ENCODE results near the gene PCAT7.
"Not testable (repeated sequence)": the region's sequence is repeated elsewhere in the genome, so short reads cannot be mapped to it uniquely, and the experiment has no call there.

The PCAT7 gene

DNA sequence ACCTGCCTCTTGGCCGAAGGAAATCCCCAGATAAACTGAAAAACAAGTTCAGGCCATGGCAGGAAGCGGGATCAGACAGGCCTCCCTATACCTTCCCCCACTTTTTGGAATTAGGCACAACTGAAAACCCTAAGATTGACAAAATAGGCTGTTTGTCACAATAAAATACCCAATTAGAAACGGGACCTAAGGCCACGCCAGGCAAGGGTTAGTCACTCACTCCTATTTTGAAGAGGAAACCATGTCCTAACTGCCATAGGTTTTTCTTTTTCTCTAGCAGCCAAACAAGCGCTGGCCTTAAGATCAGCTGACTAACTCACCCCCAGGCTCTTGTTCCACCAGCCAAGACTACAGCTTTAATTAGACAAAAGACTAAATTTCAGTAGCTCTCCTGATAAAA is 26.8 kb downstream of the PCAT7 start:
- TF ChIP-seq, protein P1, sequence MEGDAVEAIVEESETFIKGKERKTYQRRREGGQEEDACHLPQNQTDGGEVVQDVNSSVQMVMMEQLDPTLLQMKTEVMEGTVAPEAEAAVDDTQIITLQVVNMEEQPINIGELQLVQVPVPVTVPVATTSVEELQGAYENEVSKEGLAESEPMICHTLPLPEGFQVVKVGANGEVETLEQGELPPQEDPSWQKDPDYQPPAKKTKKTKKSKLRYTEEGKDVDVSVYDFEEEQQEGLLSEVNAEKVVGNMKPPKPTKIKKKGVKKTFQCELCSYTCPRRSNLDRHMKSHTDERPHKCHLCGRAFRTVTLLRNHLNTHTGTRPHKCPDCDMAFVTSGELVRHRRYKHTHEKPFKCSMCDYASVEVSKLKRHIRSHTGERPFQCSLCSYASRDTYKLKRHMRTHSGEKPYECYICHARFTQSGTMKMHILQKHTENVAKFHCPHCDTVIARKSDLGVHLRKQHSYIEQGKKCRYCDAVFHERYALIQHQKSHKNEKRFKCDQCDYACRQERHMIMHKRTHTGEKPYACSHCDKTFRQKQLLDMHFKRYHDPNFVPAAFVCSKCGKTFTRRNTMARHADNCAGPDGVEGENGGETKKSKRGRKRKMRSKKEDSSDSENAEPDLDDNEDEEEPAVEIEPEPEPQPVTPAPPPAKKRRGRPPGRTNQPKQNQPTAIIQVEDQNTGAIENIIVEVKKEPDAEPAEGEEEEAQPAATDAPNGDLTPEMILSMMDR (IDR thresholded peaks at IDR 0.05; ENCODE audit: extremely low read depth, missing control alignments): no peak
- DNase-seq (ENCODE audit: low spot score): no peak

DNA sequence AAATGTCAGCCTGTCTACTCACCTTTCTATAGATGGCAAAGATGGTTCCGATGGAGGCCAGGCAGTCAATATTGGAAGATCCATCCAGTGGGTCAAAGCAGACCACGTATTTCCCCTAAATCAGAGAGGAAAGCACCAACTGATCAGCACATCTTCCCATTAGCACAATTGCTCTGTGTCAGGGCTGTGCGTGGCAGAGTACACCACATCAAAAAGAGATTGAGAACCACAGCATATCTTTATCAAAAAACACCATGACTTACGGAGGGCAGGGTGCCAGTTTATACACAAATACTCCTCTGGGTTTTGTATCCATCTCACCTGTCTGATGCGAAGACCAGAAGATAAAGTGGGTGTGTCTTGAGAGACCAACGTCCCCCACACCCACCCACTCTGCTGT is 29.7 kb downstream of the PCAT7 start:
- no peak for DNase-seq (ENCODE audit: low spot score)
- TF ChIP-seq, protein P1 (IDR thresholded peaks at IDR 0.05; ENCODE audit: extremely low read depth, missing control alignments): no peak

DNA sequence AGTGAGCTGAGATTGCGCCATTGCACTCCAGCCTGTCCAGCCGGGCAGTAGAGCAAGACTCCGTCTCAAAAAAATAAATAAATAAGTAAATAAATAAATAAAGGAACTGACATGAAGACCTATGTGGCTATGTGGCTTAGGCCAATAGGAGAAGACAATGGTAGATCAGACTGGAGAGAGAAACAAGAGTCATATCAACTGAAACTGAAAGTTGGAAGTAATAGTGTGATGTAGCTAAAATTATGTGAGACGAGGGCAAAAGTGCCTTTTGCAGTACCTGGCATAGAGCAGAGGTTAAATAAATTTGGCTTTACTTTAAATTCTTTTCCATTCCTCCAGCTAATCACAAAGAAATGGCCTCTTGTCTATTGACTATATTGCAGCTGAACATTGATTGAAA is 31.4 kb downstream of the PCAT7 start:
- no peak for DNase-seq (ENCODE audit: low spot score)
- TF ChIP-seq, protein P1 (IDR thresholded peaks at IDR 0.05; ENCODE audit: extremely low read depth, missing control alignments): no peak

DNA sequence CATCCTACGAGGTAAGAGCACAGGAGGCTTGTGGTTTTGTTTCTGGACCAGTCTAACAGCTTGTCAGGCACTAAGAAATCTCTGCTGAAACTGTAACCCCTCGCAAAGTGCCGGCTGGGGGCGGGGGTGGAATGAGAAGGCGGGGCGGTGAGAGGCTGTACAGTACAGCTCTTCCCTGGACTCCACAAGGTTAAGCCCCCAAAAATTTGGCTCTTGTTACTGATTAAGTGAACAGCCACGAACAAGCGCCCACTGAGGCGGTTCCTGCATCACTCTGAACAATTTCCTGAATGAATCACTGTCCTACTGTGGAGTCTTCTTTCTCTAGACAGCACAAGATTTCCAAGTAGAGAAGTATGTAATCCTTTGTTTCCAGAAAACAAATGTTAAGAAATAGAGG is 31.9 kb downstream of the PCAT7 start:
- TF ChIP-seq, protein P1 (IDR thresholded peaks at IDR 0.05; ENCODE audit: extremely low read depth, missing control alignments): no peak
- DNase-seq (ENCODE audit: low spot score): no peak

DNA sequence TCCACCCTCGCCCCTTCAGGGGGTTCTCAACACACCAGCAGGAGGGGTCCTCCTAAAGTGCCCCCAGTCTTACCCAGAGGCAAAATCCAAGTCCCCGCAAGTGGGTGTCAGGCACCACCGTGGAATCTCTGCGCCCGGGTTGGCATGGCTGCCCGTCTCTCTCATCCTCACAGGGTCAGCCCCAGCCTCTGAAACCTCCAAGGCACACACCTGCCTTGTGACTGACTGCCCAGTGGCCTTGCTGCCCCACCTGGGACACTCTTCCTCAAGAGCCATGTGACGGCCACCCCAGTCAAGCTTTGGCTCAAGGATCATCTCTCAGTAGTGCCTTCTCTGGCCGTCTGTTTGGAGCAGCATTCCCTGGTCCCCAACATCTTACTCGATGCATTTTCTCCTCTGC is 33.8 kb downstream of the PCAT7 start:
- TF ChIP-seq, protein P1 (IDR thresholded peaks at IDR 0.05; ENCODE audit: extremely low read depth, missing control alignments): no peak
- no peak for DNase-seq (ENCODE audit: low spot score)

DNA sequence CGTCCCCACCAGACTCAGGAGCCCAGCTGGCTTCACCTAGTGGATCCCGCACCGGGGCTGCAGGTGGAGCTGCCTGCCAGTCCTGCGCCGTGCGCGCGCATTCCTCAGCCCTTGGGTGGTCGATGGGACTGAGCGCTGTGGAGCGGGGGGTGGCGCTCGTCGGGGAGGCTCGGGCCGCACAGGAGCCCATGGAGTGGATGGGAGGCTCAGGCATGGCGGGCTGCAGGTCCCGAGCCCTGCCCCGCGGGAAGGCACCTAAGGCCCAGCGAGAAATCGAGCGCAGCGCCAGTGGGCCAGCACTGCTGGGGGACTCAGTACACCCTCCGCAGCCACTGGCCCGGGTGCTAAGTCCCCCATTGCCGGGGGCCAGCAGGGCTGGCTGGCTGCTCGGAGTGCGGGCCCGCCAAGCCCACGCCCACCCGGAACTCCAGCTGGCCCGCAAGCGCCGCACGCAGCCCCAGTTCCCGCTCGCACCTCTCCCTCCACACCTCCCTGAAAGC is 36.2 kb downstream of the PCAT7 start:
- DNase-seq (ENCODE audit: low spot score): not testable (repeated sequence)

DNA sequence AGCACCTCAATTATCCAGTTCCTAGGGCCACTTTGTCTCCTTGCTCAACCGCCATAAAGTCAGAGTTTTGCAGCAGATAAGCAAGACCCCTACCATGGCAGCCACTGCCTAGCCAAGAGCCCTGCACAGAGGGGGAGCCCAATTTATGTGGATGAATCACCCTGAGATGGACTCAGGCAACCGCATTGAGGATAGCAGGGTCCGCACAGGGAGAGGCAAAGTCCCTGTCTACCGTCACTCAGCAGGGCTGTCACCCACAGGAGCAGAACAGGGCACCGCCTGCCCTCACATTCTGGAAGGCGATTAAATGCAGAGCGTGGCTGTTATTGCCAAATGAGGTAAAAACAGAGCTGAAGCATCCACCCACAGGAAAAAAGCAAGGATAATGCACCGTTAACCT is 37.0 kb downstream of the PCAT7 start:
- no peak for DNase-seq (ENCODE audit: low spot score)
- TF ChIP-seq, protein P1 (IDR thresholded peaks at IDR 0.05; ENCODE audit: extremely low read depth, missing control alignments): no peak

DNA sequence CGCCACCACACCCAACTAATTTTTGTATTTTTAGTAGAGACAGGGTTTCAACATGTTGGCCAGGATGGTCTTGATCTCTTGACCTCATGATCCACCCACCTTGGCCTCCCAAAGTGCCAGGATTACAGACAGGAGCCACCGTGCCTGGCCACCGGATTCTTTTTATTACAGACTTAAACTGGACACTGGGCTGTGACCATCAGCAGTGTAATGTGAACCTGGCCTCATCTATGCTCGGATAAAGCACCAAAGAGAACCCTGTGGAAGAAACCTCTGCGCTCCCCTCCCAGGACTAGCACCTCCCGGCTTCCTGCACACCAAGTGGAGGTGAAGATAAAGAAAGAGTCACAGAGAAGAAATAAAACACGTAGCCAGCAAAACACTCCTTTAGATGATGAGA is 37.8 kb downstream of the PCAT7 start:
- DNase-seq (ENCODE audit: low spot score): not testable (repeated sequence)

Data from GM20000 (cell line).